ENCODE measurements around the gene FAM171A2.

FAM171A2 gene

GRCh38 chr17:44314869-44315661, 48.6 kb downstream of the FAM171A2 start:
- Histone ChIP-seq H3K4me3 (replicated peaks; ENCODE audit: low read depth, low read length) (peak overlapping the region; percentile 58), H3K36me3 (ENCODE audit: control insufficient read depth, insufficient read depth, low read length) (peaks cover 6% of the 10 kb centered on the region), H3K27me3 (replicated peaks; ENCODE audit: control insufficient read depth, insufficient read depth, low read length) (no peaks in the 10 kb centered on the region; the same call in 1 of the 2 replicates)
- DNase-seq (ENCODE audit: extremely low read depth, insufficient read length) = no peak
- no peak for TF ChIP-seq CTCF (IDR thresholded peaks at IDR 0.05; ENCODE audit: insufficient read depth, low read length, poor library complexity, severe bottlenecking)

- no peak for DNase-seq (ENCODE audit: extremely low read depth, insufficient read length)
- Histone ChIP-seq H3K4me3 (replicated peaks; ENCODE audit: low read depth, low read length) (peak overlapping the region; percentile 58), H3K36me3 (ENCODE audit: control insufficient read depth, insufficient read depth, low read length) (peaks cover 1% of the 10 kb centered on the region; the same call in 1 of the 2 replicates), H3K27me3 (replicated peaks; ENCODE audit: control insufficient read depth, insufficient read depth, low read length) (no peaks in the 10 kb centered on the region; the same call in 1 of the 2 replicates)
- no peak for TF ChIP-seq CTCF (IDR thresholded peaks at IDR 0.05; ENCODE audit: insufficient read depth, low read length, poor library complexity, severe bottlenecking)
Observed at GRCh38 chr17:44314524-44314868, 49.2 kb downstream of the FAM171A2 start.

GRCh38 chr17:44314031-44314430, 49.6 kb downstream of the FAM171A2 start:
- Histone ChIP-seq H3K27me3 (replicated peaks; ENCODE audit: control insufficient read depth, insufficient read depth, low read length) (no peaks in the 10 kb centered on the region; the same call in 1 of the 2 replicates), H3K36me3 (ENCODE audit: control insufficient read depth, insufficient read depth, low read length) (no peaks in the 10 kb centered on the region), H3K4me3 (replicated peaks; ENCODE audit: low read depth, low read length) (no peak overlapping the region)
- no peak for DNase-seq (ENCODE audit: extremely low read depth, insufficient read length)
- TF ChIP-seq CTCF (IDR thresholded peaks at IDR 0.05; ENCODE audit: insufficient read depth, low read length, poor library complexity, severe bottlenecking) = no peak

GRCh38 chr17:44312396-44313104, 51.1 kb downstream of the FAM171A2 start:
- no peak for TF ChIP-seq CTCF (IDR thresholded peaks at IDR 0.05; ENCODE audit: insufficient read depth, low read length, poor library complexity, severe bottlenecking)
- Histone ChIP-seq H3K4me3 (replicated peaks; ENCODE audit: low read depth, low read length) (no peak overlapping the region), H3K27me3 (replicated peaks; ENCODE audit: control insufficient read depth, insufficient read depth, low read length) (peaks cover 2% of the 10 kb centered on the region), H3K36me3 (ENCODE audit: control insufficient read depth, insufficient read depth, low read length) (no peaks in the 10 kb centered on the region)
- DNase-seq (ENCODE audit: extremely low read depth, insufficient read length) = no peak

- TF ChIP-seq CTCF (IDR thresholded peaks at IDR 0.05; ENCODE audit: insufficient read depth, low read length, poor library complexity, severe bottlenecking) = no peak
- H3K36me3 ChIP-seq (ENCODE audit: control insufficient read depth, insufficient read depth, low read length) = no peaks in the 10 kb centered on the region
- H3K4me3 ChIP-seq (replicated peaks; ENCODE audit: low read depth, low read length) = no peak overlapping the region
- H3K27me3 ChIP-seq (replicated peaks; ENCODE audit: control insufficient read depth, insufficient read depth, low read length) = peaks cover 3% of the 10 kb centered on the region
- no peak for DNase-seq (ENCODE audit: extremely low read depth, insufficient read length)
Observed at GRCh38 chr17:44311562-44312181, 52.0 kb downstream of the FAM171A2 start.
